ENCODE measurements around the gene PAFAH1B2. TPM values are rescaled to one million over a fixed set of nuclear protein-coding genes. Genes with fewer than 3 reads are reported as not detected.

The PAFAH1B2 gene
- total and polyA plus RNA-seq, 2 of the 8 experiments (the other 6 are each of a cell fraction or from before 2014, with no cell fraction given) = 38.2 to 161 TPM

DNA sequence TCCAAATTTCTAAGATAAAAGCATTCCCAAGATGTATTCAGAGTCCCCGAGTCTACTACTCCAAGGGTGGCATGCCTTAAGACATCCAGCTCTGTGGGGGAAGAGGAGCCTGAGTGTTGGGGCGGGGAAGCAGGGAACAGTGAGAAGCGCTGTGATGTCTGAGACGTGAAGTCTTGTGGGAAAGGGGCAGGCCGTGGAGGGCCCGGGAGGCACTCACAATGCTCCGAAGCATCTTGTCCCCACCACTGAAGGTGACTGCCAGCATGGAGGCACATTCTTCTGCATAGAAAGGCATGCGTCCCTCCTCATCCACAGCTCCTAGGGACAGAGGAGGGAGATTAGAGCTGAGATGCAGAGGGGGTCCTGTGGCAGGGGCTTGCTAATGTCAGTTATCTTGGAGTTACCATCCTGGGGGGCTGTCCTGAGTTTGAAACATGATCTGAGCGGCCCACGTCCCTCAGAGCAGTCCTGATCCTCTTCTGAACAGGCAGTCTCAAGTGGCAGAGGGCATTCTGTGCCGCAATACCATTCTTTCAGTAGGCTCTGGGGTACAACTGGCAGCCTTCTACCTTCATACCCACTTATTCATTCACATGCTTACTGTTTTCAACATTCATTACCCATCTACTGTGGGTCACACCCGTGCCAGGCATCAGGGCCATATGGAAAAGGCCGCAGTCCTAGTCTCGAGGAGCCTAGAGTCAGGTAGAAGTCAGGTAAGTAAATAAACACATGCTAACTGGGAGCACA lies 79.1 kb downstream of the PAFAH1B2 start:
- Histone ChIP-seq H3K79me1 (ENCODE audit: low read depth, low read length) (no peaks in the 10 kb centered on the region), H3K79me2 (ENCODE audit: control insufficient read depth in 1 of 2, insufficient read depth in 2 of 2, low read length in 2 of 2) (no peaks in the 10 kb centered on the region), H3K9ac (replicated peaks in 1 of 4; ENCODE audit: extremely low read depth in 1 of 4, low read depth in 3 of 4, low read length in 3 of 4) (no peak overlapping the region), H4K91ac (replicated peaks; ENCODE audit: insufficient read length, low read length) (no peak overlapping the region), H2BK5ac (ENCODE audit: low read depth, low read length) (no peak overlapping the region; the same call in 1 of the 2 replicates), H3K14ac (ENCODE audit: insufficient read length) (no peak overlapping the region), H3K27ac (ENCODE audit: low read depth, low read length) (no peak overlapping the region), H3K18ac (ENCODE audit: extremely low read depth, low read length) (no peak overlapping the region), H3K4ac (replicated peaks; ENCODE audit: insufficient read length, low read depth, low read length) (no peak overlapping the region), H4K8ac (ENCODE audit: extremely low read depth, insufficient read depth, low read length) (no peak overlapping the region), H3K23me2 (ENCODE audit: low read depth, low read length) (no peaks in the 10 kb centered on the region), H3K23ac (ENCODE audit: insufficient read length) (no peak overlapping the region), H3K56ac (replicated peaks; ENCODE audit: insufficient read length, low read depth, low read length) (no peak overlapping the region), H2BK12ac (ENCODE audit: low read depth, low read length) (no peak overlapping the region), H3K36me3 (ENCODE audit: control insufficient read depth in 2 of 4, insufficient read depth in 4 of 4, low read length in 3 of 4) (peaks cover 10 to 32% (median 20%) of the 10 kb centered on the region in 4 experiments; a peak in 7 of 8 replicates), H3K27me3 (replicated peaks in 1 of 4; ENCODE audit: control insufficient read depth in 3 of 4, extremely low read depth in 1 of 4, insufficient read depth in 3 of 4, low read length in 3 of 4) (no peaks in the 10 kb centered on the region), H2BK20ac (ENCODE audit: low read length) (no peak overlapping the region), H4K20me1 (replicated peaks in 1 of 2; ENCODE audit: control insufficient read depth in 1 of 2, insufficient read depth in 2 of 2, low read length in 2 of 2) (peaks cover 2 to 3% of the 10 kb centered on the region in 2 experiments), H3K4me3 (ENCODE audit: extremely low read depth in 1 of 4, insufficient read depth in 2 of 4, low read depth in 3 of 4, low read length in 4 of 4) (no peak overlapping the region), H3K9me3 (ENCODE audit: insufficient read depth in 2 of 2, low read depth in 1 of 2, low read length in 1 of 2) (no peaks in the 10 kb centered on the region), H2BK15ac (ENCODE audit: low read length) (no peak overlapping the region), H3K4me2 (ENCODE audit: insufficient read depth in 1 of 2, low read depth in 2 of 2, low read length in 2 of 2) (no peak overlapping the region), H4K5ac (ENCODE audit: insufficient read length, low read depth, low read length) (no peak overlapping the region), H2AK5ac (ENCODE audit: low read depth, low read length) (no peak overlapping the region), H2BK120ac (replicated peaks; ENCODE audit: low read depth, low read length) (no peak overlapping the region), H2AFZ (ENCODE audit: low read length) (no peak overlapping the region), H3K4me1 (replicated peaks in 1 of 4; ENCODE audit: control insufficient read depth in 3 of 4, insufficient read depth in 4 of 4, low read length in 3 of 4) (no peaks in the 10 kb centered on the region)
- POLR2A ChIA-PET (ENCODE audit: partially characterized antibody) = interaction anchor here (0.8 to 2.3 kb wide), 6 partner anchors 10 to 45 kb away, joined by 3 to 6 read pairs (median 4); partner anchors contain the start of genes SIDT2 and TAGLN
- DNase-seq (ENCODE audit: low read depth in 1 of 2, low spot score in 2 of 2) = no peak
- CTCF ChIA-PET (ENCODE audit: partially characterized antibody) = interaction anchor here (1.1 to 25.0 kb wide), 8 partner anchors 9 to 113 kb away, joined by 3 to 449 read pairs (median 4); partner anchors contain the start of genes SIDT2 and TAGLN
- WGBS, 2 experiments (ENCODE audit: extremely low coverage in 1 of 2, insufficient coverage in 1 of 2, insufficient read length in 1 of 2, insufficient replicate concordance in 2 of 2, low coverage in 1 of 2, low lambda C conversion rate in 2 of 2, missing lambda C conversion rate in 1 of 2) = 93% methylated on average over 14 of the region's 14 CpGs; no CpG with 5 or more reads in 1 of the 2 experiments
- FAIRE-seq = no peak
- no peak for TF ChIP-seq MAX (IDR thresholded peaks at IDR 0.05)
- TF ChIP-seq FOSL1 (IDR thresholded peaks at IDR 0.05; ENCODE audit: insufficient read depth, low read depth, low read length) = no peak
- no peak for TF ChIP-seq TAF7 (optimal IDR thresholded peaks at IDR 0.05; ENCODE audit: borderline replicate concordance, low read depth, low read length)
- TF ChIP-seq POLR2AphosphoS5 (IDR thresholded peaks at IDR 0.05; ENCODE audit: low read depth, low read length) = no peak
- TF ChIP-seq HDAC6 (IDR thresholded peaks at IDR 0.05; ENCODE audit: low read depth, low read length) = no peak
- no peak for TF ChIP-seq YY1 (IDR thresholded peaks at IDR 0.05; ENCODE audit: low read depth, low read length)
- TF ChIP-seq, protein P1, sequence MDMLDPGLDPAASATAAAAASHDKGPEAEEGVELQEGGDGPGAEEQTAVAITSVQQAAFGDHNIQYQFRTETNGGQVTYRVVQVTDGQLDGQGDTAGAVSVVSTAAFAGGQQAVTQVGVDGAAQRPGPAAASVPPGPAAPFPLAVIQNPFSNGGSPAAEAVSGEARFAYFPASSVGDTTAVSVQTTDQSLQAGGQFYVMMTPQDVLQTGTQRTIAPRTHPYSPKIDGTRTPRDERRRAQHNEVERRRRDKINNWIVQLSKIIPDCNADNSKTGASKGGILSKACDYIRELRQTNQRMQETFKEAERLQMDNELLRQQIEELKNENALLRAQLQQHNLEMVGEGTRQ (IDR thresholded peaks at IDR 0.05; ENCODE audit: low read length) = no peak
- no peak for TF ChIP-seq BACH1 (IDR thresholded peaks at IDR 0.05; ENCODE audit: low read length)
- no peak for TF ChIP-seq RNF2 (IDR thresholded peaks at IDR 0.05; ENCODE audit: borderline replicate concordance, low read depth, low read length, missing control alignments, poor library complexity, severe bottlenecking)
- no peak for TF ChIP-seq GTF2F1 (IDR thresholded peaks at IDR 0.05; ENCODE audit: borderline replicate concordance, low read depth, low read length)
- no peak for TF ChIP-seq TCF12 (IDR thresholded peaks at IDR 0.05; ENCODE audit: low read depth, low read length)

Data from H1 (cell line).